Suprapubic skin (tissue), 3 donors: ENCODE results near the gene XXYLT1.

Experiments
- CTCF ChIP-seq, 2 donors: fragments of 200-600 bp in 1 of 2; fragments of 450-650 bp in 1 of 2; sonication (generic) in 1 of 2; IDR thresholded peaks; one replicate each; pipeline ENCODE4 v1.5.1; 2016 to 2019; ENCODE audit warnings: antibody characterized with exemption in 2 of 2, mild to moderate bottlenecking in 1 of 2, moderate library complexity in 1 of 2
- EP300 ChIP-seq: sonication (generic); formaldehyde crosslinking; IDR thresholded peaks from one replicate; pipeline ENCODE4 v1.6.1; 2017; ENCODE audit warnings: antibody characterized with exemption
- POLR2A ChIP-seq, 2 donors: fragments of 450-650 bp; IDR thresholded peaks; one replicate each; pipeline ENCODE4 v1.6.1; 2017; ENCODE audit warnings: antibody characterized with exemption in 2 of 2, mild to moderate bottlenecking in 2 of 2, moderate library complexity in 2 of 2

GRCh38 chr3:195025056-195025883 is 245.7 kb downstream of the XXYLT1 start:
- TF ChIP-seq CTCF (IDR thresholded peaks at IDR 0.05): no peak
- TF ChIP-seq POLR2A (IDR thresholded peaks at IDR 0.05): no peak
- no peak for TF ChIP-seq EP300
